Measurements from ENCODE around the gene ARL8A. TPM values are rescaled to one million over a fixed set of nuclear protein-coding genes. Genes with fewer than 3 reads are reported as not detected.
A peak's percentile ranks its signal among the peaks of the same experiment; 100 is the strongest.

The ARL8A gene
- total and polyA plus RNA-seq, 10 of the 15 experiments (the other 5 are each of a cell fraction or from before 2014, with no cell fraction given), result 0.34 to 49.2 (median 15.4) TPM

- ChIA-PET CTCF (interaction anchor here (0.6 to 9.2 kb wide), 21 partner anchors 8 to 847 kb away, joined by 3 to 171 read pairs (median 4); partner anchors contain the start of genes LGR6, TMEM183A and UBE2T), POLR2A (interaction anchor here (0.9 to 3.0 kb wide), 4 partner anchors 13 to 126 kb away, joined by 3 to 15 read pairs (median 4); no protein-coding TSS in a partner anchor), SMC1A (ENCODE audit: uncharacterized antibody, unreplicated experiment) (interaction anchor here (0.7 to 2.4 kb wide), 7 partner anchors 13 to 150 kb away, joined by 3 to 11 read pairs (median 3); partner anchors contain the start of genes ARL8A, ELF3 and LGR6), RAD21 (ENCODE audit: unreplicated experiment) (interaction anchor here (0.6 to 2.6 kb wide), 7 partner anchors 17 to 156 kb away, joined by 3 to 11 read pairs (median 5); partner anchors contain the start of genes ARL8A and ELF3)
- Histone ChIP-seq H3K27ac (ENCODE audit: control insufficient read depth, insufficient read depth) (peak within 1 kb of the TSS; percentile 97), H3K9ac (ENCODE audit: control insufficient read depth, insufficient read depth, low read length) (peak within 1 kb of the TSS; percentile 100), H3K36me3 (ENCODE audit: control insufficient read depth in 2 of 2, insufficient read depth in 2 of 2, low read length in 1 of 2) (peaks cover 3 to 4% of the 10 kb centered on the region in 2 experiments; a peak in 3 of 4 replicates), H3K4me1 (ENCODE audit: control insufficient read depth, insufficient read depth, low read length) (peaks cover 58% of the 10 kb centered on the region), H3K79me2 (ENCODE audit: control insufficient read depth, insufficient read depth, low read length) (peaks cover 35% of the 10 kb centered on the region), H3K4me3 (peak within 1 kb of the TSS; percentile 85), H2AFZ (ENCODE audit: control insufficient read depth, low read depth, low read length) (peak within 1 kb of the TSS; percentile 70), H4K20me1 (ENCODE audit: control insufficient read depth, insufficient read depth) (no peaks in the 10 kb centered on the region), H3K27me3 (replicated peaks in 1 of 2; ENCODE audit: control insufficient read depth in 2 of 2, insufficient read depth in 2 of 2, low read length in 1 of 2) (no peaks in the 10 kb centered on the region), H3K9me3 (replicated peaks; ENCODE audit: control insufficient read depth, insufficient read depth, low read length) (no peaks in the 10 kb centered on the region), H3K4me2 (ENCODE audit: control insufficient read depth, insufficient read depth) (peak within 1 kb of the TSS; percentile 100)
- in situ Hi-C loops (cut with MboI) (no loop called here), intact Hi-C loops (cut with micrococcal nuclease; ENCODE audit: unreplicated experiment) (no loop called here)
- WGBS (ENCODE audit: insufficient coverage, insufficient replicate concordance, low lambda C conversion rate, missing lambda C conversion rate), result 3% methylated on average over 17 of the region's 17 CpGs
- ATAC-seq (peak; percentile 67), FAIRE-seq (peak; percentile 35), DNase-seq (ENCODE audit: low read depth, low spot score) (peak; percentile 48)
- BruUV-seq (replicated peaks), result no TSS peak
- TF ChIP-seq WRNIP1 (IDR thresholded peaks at IDR 0.05; ENCODE audit: borderline replicate concordance, low read depth, low read length) (no peak), CTCF (IDR thresholded peaks at IDR 0.05 in 2 of 3, conservative IDR thresholded peaks at IDR 0.05 in 1 of 3; ENCODE audit: control insufficient read depth in 2 of 3, extremely low read depth in 1 of 3, insufficient read depth in 1 of 3, low read depth in 3 of 3, low read length in 3 of 3) (peak; percentile 55 to 79 (median 66)), BCL3 (IDR thresholded peaks at IDR 0.05; ENCODE audit: borderline replicate concordance, insufficient read depth, low read depth, low read length, poor library complexity, severe bottlenecking) (no peak), BHLHE40 (IDR thresholded peaks at IDR 0.05; ENCODE audit: borderline replicate concordance in 1 of 2, low read depth in 2 of 2, low read length in 1 of 2) (peak; percentile 70 to 90; a peak in 3 of 4 replicates), GABPA (IDR thresholded peaks at IDR 0.05; ENCODE audit: low read depth) (no peak), CHD4 (IDR thresholded peaks at IDR 0.05) (no peak), RBBP5 (conservative IDR thresholded peaks at IDR 0.05) (no peak), JUND (IDR thresholded peaks at IDR 0.05; ENCODE audit: low read depth, low read length) (no peak), ZBTB4 (CRISPR knock-in tag; IDR thresholded peaks at IDR 0.05) (no peak)
Measured at GRCh38 chr1:202160377-202160940, 15.9 kb upstream of the ARL8A start, which contains the start of gene PTPN7. Gene PTPN7, minus strand, starts transcription at chr1:202160602. Its CDS starts 1,200 bp downstream, at chr1:202159402.

All from GM12878 (cell line).